NCI-H128 (cell line): Measurements from ENCODE around the gene JPT1.
"Not testable (repeated sequence)": the region's sequence is repeated elsewhere in the genome, so short reads cannot be mapped to it uniquely, and the experiment has no call there.

ENCODE experiments used
- DNase-seq: peaks from one replicate; lab custom pipeline; 2025; ENCODE audit not compliant: unreplicated experiment; lab: John Stamatoyannopoulos, UW

Gene JPT1, protein sequence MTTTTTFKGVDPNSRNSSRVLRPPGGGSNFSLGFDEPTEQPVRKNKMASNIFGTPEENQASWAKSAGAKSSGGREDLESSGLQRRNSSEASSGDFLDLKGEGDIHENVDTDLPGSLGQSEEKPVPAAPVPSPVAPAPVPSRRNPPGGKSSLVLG

DNA sequence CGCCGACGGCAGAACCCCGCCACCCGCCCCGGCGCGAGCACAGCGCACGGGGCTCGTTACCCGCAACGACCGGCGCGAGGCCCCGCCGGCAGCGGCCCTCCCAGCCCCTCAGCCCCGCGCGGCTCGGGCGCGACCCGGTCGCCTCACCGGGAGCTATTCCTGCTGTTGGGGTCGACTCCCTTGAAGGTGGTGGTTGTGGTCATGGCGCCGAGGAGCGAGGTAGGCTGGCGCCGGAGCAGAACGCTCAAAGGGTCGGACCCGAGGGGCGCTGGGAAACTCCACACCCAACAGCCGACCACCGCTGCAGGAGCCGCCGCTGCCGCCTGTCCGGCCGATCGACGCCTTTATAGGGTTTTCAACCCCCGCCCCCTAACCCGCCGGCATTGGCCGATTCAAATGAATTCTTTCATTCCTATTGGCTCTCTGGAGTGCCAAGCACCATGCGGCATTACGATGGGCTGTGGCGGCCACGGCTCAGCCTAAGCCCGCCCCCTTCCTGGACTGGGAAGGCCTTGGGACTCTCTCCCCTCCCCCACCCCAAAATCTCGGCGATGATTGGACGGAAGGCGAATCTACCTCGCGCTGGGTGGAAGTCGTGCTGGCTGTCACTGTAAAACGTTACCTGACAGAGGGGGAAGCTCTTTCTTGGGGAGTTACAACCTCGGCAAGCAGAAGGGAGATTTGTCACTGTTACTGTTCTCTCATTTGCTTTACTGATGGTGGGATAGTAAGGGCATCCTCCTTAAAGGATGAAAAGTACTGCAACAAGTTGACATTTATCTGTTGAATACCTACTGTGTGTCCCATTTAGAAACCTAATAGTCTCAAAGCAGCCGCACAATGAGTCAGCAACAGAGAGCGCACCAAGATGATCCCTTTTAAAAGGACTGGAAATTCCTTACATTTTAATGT, at the start of gene JPT1:
Gene JPT1, minus strand, starts transcription at position 318 of the 912 bp plus-strand sequence. Its CDS starts 115 bp downstream, at position 203.
- DNase-seq: peak; percentile 88

DNA sequence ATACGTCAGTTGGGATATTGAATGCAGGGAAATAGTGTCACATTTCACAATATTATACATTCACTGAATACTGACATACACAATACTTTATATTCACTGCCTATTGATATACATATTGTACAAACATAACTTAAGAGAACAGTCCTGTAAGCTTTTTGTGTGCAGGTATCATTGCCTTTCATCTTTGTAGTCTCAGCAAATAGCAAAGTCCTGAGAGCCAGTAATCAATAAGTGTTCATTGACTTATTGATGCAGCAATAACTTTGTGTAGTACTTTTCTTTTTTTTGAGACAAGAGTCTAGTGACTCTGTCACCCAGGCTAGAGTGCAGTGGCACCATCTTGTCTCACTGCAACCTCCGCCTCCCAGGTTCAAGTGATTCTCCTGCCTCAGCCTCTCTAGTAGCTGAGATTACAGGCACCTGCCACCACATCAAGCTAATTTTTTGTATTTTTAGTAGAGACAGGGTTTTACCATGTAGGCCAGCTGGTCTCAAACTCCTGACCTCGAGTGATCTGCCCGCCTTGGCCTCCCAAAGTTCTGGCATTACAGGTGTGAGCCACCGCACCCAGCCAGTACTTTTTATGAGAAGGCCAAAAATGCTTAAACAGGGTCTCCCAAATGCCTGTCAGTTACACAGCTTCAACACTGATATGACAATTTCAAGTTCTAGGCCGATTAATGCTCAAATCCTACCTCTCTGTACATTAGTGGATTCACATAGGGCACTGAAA, 45.7 kb upstream of the JPT1 start:
- no peak for DNase-seq

DNA sequence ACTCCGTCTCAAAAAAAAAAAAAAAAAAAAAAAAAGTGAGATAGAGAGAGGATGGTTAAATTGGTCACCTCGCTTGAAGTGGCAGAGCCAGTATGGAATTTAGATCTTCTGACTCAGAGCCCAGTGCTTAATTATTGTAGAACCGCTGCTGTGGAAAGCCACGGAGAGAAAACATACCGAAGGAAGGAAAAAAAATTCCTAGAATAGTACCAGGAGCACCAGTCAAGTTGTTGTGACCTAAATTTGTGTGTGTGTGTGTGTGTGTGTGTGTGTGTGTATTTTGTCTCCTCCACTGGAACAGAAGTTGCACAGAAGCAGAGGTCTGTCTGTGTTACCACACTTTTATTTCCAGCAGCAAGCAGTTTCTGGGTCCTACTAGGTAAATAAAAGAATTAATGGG, 40.6 kb upstream of the JPT1 start:
- DNase-seq: no peak

DNA sequence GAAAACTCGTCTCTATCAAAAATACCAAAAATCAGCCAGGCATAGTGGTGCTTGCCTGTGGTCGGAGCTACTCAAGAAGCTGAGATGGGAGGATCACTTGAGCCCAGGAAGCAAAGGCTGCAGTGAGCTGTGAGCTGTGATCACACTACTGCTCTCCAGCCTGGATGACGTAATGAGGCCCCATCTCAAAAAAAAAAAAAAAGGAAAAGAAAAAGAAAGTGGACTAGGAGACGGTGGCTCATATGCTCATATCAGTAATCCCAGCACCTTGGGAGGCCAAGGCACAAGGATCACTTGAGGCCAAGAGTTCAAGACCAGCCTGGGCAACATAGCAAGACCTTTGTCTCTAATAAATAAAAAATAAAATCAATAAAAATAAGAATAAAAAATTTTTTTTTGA, 37.3 kb upstream of the JPT1 start:
- no peak for DNase-seq

DNA sequence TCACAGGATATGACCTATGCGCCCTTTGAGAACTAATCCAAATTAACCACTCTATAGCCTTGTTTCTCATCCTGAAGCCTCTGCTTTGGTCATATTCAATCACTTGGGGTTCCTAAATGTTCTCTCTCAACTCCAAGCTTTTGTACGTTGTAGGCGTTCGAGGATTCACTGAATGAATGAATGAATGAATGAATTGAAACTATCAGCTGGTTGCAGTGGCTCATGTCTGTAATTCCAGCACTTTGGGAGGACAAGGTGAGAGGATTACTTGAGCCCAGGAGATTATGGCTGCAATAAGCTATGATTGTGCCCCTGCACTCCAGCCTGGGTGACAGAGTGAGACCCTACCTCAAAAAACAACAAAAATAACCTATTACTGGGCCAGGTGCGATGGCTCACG, 34.3 kb upstream of the JPT1 start:
- no peak for DNase-seq

DNA sequence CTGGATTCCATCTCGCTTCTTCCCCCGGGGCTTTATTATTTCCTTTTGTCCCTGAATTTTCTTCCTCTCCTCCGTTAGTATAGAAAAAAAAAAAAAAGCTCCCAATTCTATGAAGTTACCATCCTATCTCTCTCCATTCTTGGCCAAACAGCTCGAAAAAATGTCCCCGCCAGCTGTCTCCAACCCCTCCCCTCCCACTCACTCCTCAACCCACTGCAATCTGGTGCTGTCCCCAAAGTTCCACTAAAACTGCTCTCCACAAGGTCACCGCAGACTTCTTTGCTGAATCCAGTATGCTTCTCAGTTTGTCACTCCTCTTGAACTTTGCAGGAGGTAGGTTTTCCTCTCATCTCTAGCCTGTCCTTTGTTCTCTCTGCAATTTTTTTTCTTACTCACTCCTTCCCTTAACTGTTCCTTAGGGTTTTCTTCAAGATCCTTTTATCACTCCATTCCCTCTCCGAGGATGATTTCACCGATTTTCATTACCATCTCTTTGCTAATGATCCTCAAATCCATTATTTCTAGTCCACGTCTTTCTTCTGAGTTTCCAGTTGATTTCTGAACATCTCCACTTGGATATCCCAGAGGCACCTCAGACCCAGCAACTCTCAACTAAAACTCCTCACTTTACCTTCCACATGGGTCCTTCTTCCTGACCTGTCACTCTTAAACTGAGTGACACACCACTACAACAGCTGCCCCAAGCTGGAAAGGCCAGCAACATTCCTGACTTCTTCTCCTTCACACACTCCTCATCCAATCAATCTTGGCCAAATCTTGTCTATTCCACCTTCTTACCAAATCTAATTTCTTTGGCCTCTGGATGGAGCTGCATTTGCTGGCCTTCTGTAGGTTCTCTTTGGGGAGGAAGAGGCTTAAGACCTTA, 29.9 kb upstream of the JPT1 start:
- no peak for DNase-seq

DNA sequence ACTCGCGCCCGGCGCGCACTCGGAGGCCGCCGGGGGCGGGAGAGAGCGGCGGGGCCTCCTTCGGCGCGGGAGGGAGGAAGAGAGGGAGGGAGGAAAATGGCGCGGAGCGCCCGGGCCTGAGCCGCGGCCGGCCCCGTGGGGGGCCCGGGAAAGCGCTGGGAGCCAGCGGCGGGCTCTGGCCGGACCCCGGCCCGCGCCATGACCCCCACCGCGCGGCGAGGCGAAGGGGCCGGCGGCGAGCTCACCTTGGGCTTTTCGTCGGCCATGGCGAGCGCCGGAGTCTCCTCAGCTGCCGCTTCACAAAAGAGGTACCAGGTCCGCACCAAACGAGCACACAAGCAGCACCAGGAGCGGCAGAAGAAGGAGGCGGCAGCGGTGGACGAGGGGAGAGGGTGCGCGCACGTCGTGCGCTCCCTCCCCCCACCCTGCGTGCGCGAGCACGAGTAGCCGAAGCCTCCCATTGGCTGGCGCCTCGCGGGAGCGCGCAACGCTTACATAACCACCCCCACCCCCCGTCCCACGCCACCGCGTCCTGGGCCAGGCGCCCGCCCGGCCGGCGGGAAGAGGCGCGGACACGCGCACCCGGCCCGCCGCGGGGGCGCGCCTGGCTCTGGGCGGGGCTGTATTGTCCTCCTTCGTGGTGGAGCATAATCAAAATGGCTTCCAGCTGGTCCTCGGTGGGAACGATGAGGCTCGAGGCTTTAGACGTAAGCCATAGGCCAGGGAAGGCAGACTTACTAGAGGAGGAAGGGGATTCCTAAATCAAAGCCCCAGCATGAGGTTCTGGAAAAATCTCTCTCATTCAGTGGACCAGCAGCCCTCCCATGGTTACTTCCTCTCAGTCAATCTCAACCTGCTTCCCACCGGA, 28.5 kb upstream of the JPT1 start, which contains the start of gene SUMO2:
Gene SUMO2, minus strand, starts transcription at position 391 of the 868 bp plus-strand sequence. Its CDS starts 125 bp downstream, at position 266.
- DNase-seq: peak; percentile 85

DNA sequence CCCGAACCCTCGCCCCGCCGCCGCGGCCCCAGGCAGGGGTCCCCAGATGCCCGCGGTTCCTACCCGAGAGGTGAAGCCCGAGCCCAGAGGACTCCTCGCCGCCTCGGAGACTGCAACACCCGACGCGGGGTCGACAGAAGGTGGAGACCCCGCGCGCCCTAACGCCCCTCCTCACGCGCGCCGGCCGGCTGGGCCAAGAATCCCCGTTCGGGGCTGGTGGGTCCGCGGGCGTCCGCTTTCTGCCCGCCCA, 27.9 kb upstream of the JPT1 start:
- no peak for DNase-seq

DNA sequence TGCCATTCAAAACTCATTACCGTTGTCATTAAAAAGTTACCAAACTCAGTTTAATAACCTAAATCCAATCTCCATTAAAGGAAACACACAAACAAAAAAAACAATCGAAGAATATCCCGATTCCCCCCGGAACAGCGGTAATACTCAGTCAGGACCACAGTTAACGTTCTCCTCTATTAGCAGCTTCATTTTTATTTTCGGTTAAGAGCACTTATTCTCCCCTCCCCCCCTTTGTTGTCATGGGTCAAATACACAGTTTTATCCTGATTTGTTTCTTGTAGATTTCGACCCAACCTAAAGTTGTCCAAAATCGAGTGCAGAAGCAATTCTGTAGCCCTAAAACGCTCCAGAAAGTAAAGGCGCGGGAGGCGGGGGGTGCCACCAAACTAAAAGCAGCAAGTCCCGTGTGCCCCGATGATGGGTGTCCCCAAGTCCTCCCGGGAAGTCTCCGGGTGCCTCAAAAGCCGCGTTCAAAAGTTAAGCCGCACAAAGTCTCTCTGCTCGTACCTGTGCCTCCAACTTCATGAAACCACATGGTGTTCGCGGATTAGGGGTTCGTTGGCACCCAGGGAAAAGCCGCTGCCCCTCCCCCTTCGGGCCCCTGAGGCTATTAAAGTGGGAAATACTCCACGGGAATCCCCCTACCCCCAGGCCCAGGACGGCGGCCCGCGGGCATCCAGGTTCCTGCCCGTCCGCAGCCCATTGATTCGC, 27.5 kb upstream of the JPT1 start:
- DNase-seq: no peak

DNA sequence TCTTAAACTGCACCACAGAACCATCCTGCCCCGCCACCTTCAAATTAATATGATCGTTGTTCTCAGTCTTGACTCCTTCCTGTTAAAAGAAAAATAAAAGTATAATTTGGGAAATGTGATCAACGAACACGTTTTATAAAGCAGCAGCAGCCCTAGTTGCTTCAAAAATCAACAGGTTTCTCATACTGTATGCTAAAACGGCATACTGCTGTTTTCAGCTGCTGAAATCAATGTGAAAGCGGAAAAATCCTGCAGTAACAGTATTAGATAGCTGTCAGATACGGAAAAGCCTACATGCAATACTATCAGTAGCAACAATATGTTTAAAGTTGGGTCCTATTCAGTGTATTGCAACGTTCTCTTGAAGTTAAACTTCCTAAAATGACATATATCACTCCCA, 26.8 kb upstream of the JPT1 start:
- DNase-seq: no peak

DNA sequence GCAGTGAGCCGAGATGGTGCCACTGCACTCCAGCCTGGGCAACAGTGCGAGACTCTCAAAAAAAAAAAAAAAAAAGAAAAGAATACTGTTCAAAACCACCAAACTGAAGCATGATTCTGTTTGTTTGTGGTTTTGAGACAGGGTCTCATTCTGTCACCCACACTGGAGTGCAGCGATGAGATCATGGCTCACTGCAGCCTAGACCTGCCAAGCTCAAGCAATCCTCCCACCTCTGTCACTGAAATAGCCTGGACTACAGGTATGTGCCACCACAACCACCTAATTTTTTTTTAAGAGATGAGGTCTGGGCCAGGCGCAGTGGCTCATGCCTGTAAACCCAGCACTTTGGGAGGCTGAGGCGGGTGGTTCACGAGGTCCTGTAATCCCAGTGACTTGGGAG, 24.1 kb upstream of the JPT1 start:
- DNase-seq: no peak

DNA sequence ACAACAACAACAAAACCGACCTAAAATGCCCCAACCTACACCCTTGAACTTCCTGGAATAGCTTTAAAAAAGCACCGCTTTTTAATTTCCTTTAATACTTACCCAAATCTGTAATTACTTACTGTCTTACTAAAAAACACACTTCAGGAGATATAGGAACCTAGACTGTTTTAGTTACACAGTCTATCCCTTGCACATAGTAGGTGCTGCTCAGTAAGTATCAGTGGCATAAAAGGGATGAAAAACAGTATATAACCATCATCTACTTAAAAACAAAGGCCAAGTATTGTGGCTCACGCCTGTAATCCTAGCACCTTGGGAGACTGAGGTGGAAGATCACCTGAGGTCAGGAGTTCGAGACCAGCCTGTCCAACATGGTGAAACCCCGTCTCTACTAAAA, 22.3 kb upstream of the JPT1 start:
- no peak for DNase-seq

DNA sequence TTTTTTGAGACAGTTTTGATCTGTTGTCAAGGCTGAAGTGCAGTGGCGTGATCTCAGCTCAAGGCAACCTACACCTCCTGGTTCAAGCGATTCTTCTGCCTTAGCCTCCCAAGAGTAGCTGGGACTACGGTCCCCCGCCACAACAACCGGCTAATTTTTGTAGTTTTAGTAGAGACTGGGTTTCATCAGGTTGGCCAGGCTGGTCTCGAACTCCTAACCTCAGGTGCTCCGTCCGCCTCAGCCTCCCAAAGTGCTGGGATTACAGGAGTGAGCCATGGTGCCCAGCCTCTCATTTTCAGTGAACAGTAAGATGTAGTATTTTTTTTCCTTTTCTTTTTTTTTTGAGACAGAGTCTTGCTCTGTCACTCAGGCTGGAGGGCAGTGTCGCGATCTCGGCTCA, 20.7 kb upstream of the JPT1 start:
- DNase-seq: no peak

DNA sequence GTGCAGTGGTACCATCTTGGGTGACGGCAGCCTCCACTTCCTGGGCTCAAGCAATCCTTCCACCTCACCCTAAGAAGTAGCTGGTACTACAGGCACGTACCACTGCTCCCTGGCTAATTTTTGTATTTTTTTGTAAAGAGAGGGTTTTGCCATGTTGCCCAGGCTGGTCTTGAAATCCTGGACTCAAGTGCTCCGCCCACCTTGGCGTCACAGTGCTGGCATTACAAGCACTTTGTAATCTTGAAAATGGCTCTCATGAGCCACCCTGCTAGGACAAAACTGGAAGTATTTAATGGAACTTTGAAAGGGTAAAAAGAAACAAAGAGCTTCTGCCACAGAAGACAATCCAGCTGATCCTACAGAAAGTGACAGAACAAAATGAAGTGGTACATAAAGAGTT, 19.2 kb upstream of the JPT1 start:
- no peak for DNase-seq

DNA sequence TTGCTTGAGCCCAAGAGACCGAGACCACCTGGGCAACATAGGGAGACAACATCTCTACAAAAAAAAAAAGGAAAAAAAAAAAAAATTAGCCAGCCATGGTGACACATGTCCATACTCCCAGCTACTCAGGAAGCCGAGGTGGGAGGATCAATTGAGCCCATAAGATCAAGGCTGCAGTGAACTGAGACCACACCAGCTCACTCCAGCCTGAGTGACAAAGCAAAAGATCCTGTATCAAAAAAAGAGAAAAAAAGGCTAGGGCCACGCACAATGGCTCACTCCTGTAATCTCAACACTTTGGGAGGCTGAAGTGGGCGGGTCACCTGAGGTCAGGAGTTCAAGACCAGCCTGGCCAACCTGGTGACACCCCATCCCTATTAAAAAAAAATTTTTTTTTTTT, 14.7 kb upstream of the JPT1 start:
- DNase-seq: no peak

DNA sequence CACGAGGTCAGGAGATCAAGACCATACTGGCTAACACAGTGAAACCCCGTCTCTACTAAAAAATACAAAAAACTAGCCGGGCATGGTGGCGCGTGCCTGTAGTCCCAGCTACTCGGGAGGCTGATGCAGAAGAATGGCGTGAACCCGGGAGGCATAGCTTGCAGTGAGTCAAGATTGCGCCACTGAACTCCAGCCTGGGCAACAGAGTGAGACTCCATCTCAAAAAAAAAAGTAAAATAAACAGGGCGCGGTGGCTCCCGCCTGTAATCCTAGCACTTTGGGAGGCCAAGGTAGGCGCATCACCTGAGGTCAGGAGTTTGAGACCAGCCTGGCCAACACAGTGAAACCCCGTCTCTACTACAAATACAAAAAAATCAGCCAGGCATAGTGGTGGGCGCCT, 10.3 kb upstream of the JPT1 start:
- not testable (repeated sequence) for DNase-seq

DNA sequence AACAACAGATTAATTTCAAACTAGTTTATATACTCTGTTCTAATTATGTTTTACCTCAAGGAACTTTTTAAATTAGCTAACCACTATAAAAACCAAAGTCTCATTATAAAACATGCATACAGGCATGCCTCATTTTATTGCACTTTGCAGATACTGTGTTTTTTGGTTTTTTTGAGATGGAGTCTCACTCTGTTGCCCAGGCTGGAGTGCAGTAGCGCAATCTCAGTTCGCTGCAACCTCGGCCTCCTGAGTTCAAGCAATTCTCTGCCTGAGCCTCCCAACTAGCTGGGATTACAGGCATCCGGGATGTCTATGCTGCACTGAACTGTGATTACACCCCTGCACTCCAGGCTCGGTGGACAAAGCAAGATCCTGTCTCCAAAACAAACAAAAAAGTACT, 8.8 kb upstream of the JPT1 start:
- no peak for DNase-seq

DNA sequence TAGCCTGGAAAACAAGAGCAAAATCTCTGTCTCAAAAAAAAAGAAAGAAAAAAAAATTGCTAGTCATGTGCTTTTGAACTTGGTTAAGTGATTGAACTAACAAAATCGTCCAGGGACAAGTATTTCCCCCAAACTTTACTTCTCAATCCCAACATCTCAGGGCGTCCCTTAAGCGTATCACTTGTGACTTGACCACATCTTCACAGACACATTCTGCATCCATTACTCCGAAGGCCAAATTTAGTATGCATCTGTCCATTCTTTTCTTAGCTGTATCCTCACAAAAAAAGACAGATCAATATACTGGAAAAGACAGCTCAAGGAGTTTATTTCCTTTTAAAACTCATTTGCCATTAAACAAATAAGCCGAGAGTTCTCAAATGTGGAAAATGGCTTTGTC, 5.9 kb upstream of the JPT1 start:
- DNase-seq: no peak

DNA sequence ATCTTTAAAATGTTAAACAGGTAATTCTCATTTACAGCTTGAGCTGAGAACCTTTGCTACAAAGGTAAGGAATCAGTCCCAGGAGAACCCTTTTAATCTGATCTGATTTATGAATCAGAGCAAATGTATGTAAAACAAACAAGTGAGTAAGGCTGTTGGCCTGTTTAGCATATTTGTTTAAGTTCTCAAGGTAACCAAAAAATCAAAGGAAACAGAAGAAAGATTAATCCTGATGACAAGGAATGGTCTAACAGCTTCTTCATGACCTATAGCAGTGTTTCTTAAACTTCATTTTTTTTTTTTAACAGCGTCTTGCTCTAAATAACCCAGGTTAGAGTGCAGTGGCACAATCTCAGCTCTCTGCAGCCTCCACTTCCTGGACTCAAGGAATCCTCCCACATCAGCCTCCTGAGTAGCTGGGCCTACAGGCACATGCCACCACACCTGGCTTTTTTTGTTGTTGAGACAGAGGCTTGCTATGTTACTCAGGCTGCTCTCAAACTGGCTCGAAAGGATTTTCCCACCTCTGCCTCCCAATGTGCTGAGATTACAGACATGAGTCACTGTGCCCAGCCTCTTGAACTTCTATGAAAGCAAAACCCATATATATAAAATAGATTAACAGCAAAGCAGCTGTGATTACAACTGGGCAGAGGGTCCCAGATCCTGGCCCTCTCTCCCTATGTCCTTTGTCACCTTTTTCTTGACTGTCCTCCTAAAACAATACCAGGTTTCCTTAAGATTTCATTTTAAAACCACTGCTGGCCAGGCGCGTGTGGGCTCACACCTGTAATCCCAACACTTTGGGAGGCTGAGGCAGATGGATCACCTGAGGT, 5.1 kb upstream of the JPT1 start:
- DNase-seq: no peak
